ENCODE results near the gene C16orf46. TPM values are rescaled to one million over a fixed set of nuclear protein-coding genes. Genes with fewer than 3 reads are reported as not detected.

Gene C16orf46
- total RNA-seq, 1 experiment from 2014 or later: 2.0 TPM

DNA sequence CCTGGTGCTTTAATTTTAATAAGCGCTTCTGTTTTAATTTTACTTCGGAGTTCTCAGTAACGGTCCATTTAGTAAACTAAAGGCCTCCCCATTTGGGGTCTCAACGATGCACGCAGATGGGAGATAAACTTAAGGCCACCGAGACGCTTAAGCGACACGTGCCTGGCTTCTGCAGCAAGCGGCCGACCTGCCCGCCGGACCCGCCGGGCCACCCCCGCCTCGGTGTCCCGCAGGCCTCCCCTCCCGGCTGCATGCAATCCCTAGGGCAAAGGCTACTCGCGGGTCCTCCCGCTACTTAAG lies 18.6 kb upstream of the C16orf46 start:
- H3K9me3 Mint-ChIP-seq: no peaks in the 10 kb centered on the region
- DNase-seq: no peak
- H3K27ac ChIP-seq (ENCODE audit: insufficient read length, low read depth, low read length): no peak overlapping the region
- H4K8ac ChIP-seq (replicated peaks; ENCODE audit: insufficient read length, low read depth, low read length): no peak overlapping the region
- H3K4me2 ChIP-seq (ENCODE audit: insufficient read depth, insufficient read length, low read length): peak overlapping the region; percentile 65
- H3K4me1 ChIP-seq (ENCODE audit: insufficient read depth, low read length): no peaks in the 10 kb centered on the region
- peak overlapping the region; percentile 69 for H3K9ac ChIP-seq (ENCODE audit: extremely low read depth, insufficient read length, low read length)
- TF ChIP-seq, protein P1, sequence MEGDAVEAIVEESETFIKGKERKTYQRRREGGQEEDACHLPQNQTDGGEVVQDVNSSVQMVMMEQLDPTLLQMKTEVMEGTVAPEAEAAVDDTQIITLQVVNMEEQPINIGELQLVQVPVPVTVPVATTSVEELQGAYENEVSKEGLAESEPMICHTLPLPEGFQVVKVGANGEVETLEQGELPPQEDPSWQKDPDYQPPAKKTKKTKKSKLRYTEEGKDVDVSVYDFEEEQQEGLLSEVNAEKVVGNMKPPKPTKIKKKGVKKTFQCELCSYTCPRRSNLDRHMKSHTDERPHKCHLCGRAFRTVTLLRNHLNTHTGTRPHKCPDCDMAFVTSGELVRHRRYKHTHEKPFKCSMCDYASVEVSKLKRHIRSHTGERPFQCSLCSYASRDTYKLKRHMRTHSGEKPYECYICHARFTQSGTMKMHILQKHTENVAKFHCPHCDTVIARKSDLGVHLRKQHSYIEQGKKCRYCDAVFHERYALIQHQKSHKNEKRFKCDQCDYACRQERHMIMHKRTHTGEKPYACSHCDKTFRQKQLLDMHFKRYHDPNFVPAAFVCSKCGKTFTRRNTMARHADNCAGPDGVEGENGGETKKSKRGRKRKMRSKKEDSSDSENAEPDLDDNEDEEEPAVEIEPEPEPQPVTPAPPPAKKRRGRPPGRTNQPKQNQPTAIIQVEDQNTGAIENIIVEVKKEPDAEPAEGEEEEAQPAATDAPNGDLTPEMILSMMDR (conservative IDR thresholded peaks at IDR 0.05): no peak
- no peak overlapping the region for H2BK12ac ChIP-seq (ENCODE audit: insufficient read length, low read depth, low read length)
- H3K56ac ChIP-seq (ENCODE audit: insufficient read length, low read depth, low read length): no peak overlapping the region
- no peaks in the 10 kb centered on the region for H4K20me1 ChIP-seq (ENCODE audit: control insufficient read depth, insufficient read depth, insufficient read length)
- H3K36me3 Mint-ChIP-seq (ENCODE audit: insufficient read depth in 1 of 3, low read depth in 3 of 3): peaks cover 2 to 19% (median 10%) of the 10 kb centered on the region in 3 experiments; a peak in 6 of 7 replicates
- H2BK20ac ChIP-seq (ENCODE audit: low read depth, low read length, poor library complexity, severe bottlenecking): no peak overlapping the region
- no peak overlapping the region for H4K91ac ChIP-seq (ENCODE audit: insufficient read length, low read depth, low read length)
- no peak overlapping the region for H3K27ac Mint-ChIP-seq
- no peaks in the 10 kb centered on the region for H3K23me2 ChIP-seq (ENCODE audit: insufficient read length, low read depth, low read length, poor library complexity, severe bottlenecking)
- no peaks in the 10 kb centered on the region; the same call in 1 of the 2 replicates for H3K27me3 Mint-ChIP-seq (ENCODE audit: low read depth)
- no CpG with 5 or more reads among the region's 22 CpGs for WGBS (ENCODE audit: extremely low coverage, insufficient read length, low lambda C conversion rate)
- H3K9me3 ChIP-seq (ENCODE audit: control insufficient read depth, low read depth, low read length): no peaks in the 10 kb centered on the region
- H2BK5ac ChIP-seq (ENCODE audit: insufficient read length, low read length): no peak overlapping the region
- peak overlapping the region; percentile 49 for H3K14ac ChIP-seq (ENCODE audit: insufficient read depth, low read length)
- H3K79me1 ChIP-seq (ENCODE audit: insufficient read depth, low read depth, low read length, poor library complexity, severe bottlenecking): no peaks in the 10 kb centered on the region
- H3T11ph ChIP-seq (ENCODE audit: low read length): no peak overlapping the region
- H2BK15ac ChIP-seq (ENCODE audit: low read depth, low read length): no peak overlapping the region
- no peak overlapping the region for H3K4ac ChIP-seq (ENCODE audit: low read depth, low read length)
- no peak overlapping the region for H2AK5ac ChIP-seq (ENCODE audit: insufficient read length, low read length)
- H3K79me2 ChIP-seq (ENCODE audit: insufficient read depth, low read length): peaks cover 7% of the 10 kb centered on the region; the same call in 1 of the 2 replicates
- no peak overlapping the region for H4K5ac ChIP-seq (ENCODE audit: insufficient read length, low read depth, low read length)
- H3K18ac ChIP-seq (ENCODE audit: insufficient read length, low read depth, low read length): peak overlapping the region; percentile 51
- peaks cover 4 to 14% of the 10 kb centered on the region in 2 experiments for H3K4me1 Mint-ChIP-seq
- H2AFZ ChIP-seq (ENCODE audit: low read length): no peak overlapping the region
- peak overlapping the region; percentile 79 to 89 for H3K4me3 Mint-ChIP-seq
- H2BK120ac ChIP-seq (ENCODE audit: low read depth, low read length, poor library complexity, severe bottlenecking): no peak overlapping the region
- H3K23ac ChIP-seq (ENCODE audit: insufficient read length, low read depth, low read length): no peak overlapping the region
- no peaks in the 10 kb centered on the region for H3K27me3 ChIP-seq (ENCODE audit: insufficient read depth, low read length)
